ENCODE results near the gene GPR33.
"Not testable (repeated sequence)": the region's sequence is repeated elsewhere in the genome, so short reads cannot be mapped to it uniquely, and the experiment has no call there.

The GPR33 gene

DNA sequence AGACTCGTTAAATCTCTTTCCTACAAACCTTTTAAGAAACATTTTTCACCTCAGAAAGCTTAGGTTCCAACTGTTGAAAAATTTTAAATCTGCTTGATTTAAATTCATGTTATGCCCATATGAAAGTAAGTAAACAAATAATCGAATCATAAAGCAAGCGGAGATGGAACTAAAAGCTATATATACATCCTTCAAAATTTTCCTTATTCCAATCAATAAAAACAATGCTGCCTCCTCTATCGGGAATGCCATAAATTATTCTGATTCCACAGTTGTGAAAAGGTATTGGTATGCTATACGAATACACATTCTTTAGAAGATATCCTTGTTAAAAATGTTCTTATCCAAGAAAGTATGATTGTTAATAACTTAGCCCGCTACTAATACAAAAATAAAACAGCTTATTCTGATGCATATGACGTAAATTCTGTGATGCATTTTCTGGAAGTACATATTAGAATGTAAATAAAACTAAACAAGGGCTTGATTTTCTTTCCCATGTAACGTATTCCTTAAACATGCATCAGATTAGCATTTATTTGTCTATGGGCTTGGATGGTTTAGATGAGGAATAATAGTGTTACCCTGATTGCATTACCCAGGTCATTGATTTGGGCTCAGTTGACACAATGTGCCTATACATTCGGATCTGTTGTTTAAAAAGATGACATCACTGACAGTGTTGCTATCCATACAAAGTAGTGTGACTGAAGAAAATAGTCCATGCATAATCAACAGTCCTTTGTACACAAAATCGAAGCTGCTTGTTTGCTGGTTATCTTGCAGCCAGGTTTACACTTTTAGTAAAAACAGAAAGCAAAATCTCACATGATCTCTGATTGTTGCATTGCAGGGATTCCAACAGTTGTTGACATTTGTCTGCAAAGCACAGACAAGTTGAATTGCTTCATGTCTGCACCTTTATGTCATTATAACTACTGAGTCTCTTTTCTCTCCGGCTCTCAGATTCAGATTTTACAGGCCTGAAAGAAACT, 29.9 kb downstream of the GPR33 start:
- DNase-seq (ENCODE audit: low read depth) = no peak

- peak; percentile 85 for DNase-seq (ENCODE audit: low read depth)
These were observed 30.8 kb downstream of the GPR33 start, which contains the start of gene DTD2 for GRCh38 chr14:31456841-31457664. TSS of gene DTD2 (minus strand) at chr14:31457506. CDS start at chr14:31457393, 113 bp downstream.

GRCh38 chr14:31449971-31450610, 37.7 kb downstream of the GPR33 start:
- DNase-seq (ENCODE audit: low read depth) = no peak

DNA sequence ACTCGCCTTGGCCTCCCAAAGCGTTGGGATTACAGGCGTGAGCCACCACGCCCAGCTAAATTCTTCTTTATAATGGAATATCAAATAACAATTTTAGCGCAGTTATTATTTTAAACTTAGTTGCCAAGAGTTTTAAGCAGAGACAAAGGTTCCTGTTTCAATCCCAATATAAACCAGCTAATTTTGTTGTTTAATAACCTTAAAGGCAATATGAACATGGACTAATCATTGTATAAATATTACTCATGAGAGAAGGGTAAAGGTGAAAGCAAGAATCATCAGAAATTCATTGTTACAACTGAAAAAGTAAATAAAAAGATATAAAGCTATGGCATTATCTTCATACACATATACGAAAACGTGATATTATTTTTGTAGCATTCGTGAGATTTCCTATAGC, 38.7 kb downstream of the GPR33 start:
- no peak for DNase-seq (ENCODE audit: low read depth)

GRCh38 chr14:31445703-31446102, 42.1 kb downstream of the GPR33 start:
- no peak for DNase-seq (ENCODE audit: low read depth)

DNA sequence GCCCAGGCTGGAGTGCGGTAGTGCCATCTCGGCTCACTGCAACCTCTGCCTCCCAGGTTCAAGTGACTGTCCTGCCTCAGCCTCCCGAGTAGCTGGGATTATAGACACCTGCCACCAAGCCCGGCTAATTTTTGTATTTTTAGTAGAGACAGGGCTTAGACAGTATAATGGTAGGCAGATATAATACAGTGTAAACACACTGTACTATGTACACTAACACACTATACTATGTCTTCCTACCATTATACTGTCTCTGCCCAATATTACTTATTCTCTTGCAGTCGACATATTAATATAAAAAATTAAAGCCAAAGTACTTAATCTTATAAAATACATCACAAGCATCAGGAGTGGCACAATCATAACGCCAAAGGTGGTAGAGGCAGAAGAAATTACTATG, 45.6 kb downstream of the GPR33 start:
- no peak for DNase-seq (ENCODE audit: low read depth)

DNA sequence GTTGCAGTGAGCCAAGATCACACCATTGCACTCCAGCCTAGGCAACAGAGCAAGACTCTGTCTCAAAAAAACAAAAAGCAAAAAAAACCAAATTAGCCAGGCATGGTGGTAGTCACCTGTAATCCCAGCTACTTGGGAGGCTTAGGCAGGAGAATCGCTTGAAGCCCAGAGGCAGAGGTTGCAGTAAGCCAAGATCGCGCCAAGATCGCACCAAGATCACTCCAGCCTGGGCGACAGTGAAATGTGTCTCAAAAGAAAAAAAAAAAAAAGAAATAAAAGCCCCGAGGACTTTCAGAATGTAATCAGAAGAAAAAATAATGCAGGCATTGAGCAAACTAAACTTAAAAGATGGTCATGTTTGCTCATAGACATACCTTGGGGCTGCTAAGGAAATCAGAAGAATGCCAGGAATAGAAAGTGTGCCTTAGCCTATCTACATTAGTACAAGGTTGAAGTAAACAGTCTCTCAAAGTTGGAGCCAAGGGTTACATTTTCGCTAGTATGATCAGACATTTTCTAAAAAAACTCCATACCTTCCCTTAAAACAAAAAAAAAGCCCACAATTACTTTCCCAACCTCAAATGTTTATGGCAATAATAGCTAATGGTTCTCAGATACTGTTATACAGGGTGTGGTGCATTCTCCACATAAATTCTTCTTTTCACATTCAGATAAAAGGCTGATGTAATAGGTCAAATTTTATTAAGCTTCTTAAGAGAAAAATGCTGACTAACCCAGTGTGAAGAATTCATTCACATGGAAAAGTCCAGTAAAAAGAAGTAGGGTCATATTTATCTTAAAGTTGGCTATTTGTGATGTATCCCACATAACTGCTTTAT, 46.3 kb downstream of the GPR33 start:
- DNase-seq (ENCODE audit: low read depth) = no peak

DNA sequence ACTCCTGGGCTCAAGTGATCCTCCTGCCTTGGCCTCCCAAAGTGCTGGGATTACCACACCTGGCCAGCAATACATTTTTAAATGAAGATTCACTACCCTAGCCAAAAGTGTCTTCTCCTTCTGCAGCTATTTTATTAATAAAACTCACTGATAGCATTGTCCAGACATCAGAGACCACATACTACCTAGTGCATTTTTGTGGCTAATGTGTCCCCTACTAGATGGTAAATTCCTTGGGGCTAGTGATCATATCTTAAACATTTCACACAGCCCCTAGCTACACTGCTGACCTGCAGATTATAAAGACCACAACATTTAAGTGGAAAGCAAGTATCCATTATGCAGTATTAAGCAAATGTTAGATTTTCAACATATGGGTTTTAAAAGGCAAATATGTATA, 47.6 kb downstream of the GPR33 start:
- DNase-seq (ENCODE audit: low read depth) = no peak

- no peak for DNase-seq (ENCODE audit: low read depth)
These were observed 48.3 kb downstream of the GPR33 start for GRCh38 chr14:31439561-31439960.

GRCh38 chr14:31437045-31437691, 50.7 kb downstream of the GPR33 start:
- not testable (repeated sequence) for DNase-seq (ENCODE audit: low read depth)

DNA sequence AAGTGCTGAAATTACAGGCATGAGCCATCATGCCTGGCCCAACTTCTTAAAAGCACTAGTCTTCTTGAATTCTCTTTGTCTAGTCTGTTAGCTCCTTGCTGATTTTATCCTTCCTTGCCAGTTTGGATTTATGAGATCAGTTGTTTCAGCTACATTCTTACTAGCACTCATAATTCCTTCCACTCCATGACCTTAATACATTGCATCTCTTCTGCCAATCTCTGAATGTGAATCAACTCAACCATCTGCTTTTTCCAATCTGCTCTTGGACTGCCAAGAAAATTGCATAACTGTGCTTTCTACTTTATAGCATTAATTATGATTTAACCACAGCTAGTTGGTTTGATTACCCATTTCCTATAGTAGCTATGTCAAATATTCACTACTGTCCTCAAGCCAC, 52.6 kb downstream of the GPR33 start:
- no peak for DNase-seq (ENCODE audit: low read depth)
